Mesothelial cell of epicardium (in vitro differentiated cells): ENCODE data around the gene TXLNB. TPM values are rescaled to one million over a fixed set of nuclear protein-coding genes. Genes with fewer than 3 reads are reported as not detected.

ENCODE experiments used
- DNase-seq, 2 experiments: peaks; one replicate each; pipeline ENCODE4 v3.0.0; 2021; ENCODE audit warnings: low spot score in 2 of 2; ENCODE audit not compliant: unreplicated experiment in 2 of 2
- H3K27ac Mint-ChIP-seq: 2 replicates; pipeline ENCODE4 v1.8.0; 2021; ENCODE audit warnings: mixed read lengths
- H3K27me3 Mint-ChIP-seq: 2 replicates; pipeline ENCODE4 v1.8.0; 2021; ENCODE audit warnings: low read depth, mixed read lengths
- H3K36me3 Mint-ChIP-seq: 2 replicates; pipeline ENCODE4 v1.8.0; 2021; ENCODE audit warnings: mixed read lengths
- H3K4me1 Mint-ChIP-seq: 2 replicates; pipeline ENCODE4 v1.8.0; 2021; ENCODE audit warnings: mixed read lengths
- H3K4me3 Mint-ChIP-seq: 2 replicates; pipeline ENCODE4 v1.8.0; 2021; ENCODE audit warnings: mild to moderate bottlenecking, moderate library complexity, mixed read lengths
- H3K9me3 Mint-ChIP-seq: 2 replicates; pipeline ENCODE4 v1.8.0; 2021; ENCODE audit warnings: mixed read lengths
- total RNA-seq: library from RNA; stranded (reverse); gene quantifications from 3 replicates; pipeline ENCODE4 v1.2.1, GENCODE V29; 2021
- TF ChIP-seq, protein P1 (sequence below): fragments of 200-600 bp; sonication (generic); IDR thresholded peaks from one replicate; pipeline ENCODE4 v1.5.0; 2021; ENCODE audit warnings: antibody characterized with exemption; ENCODE audit not compliant: unreplicated experiment

The TXLNB gene
- 0.44 to 1.6 TPM (median 0.67 TPM) in 3 replicates for total RNA-seq

DNA sequence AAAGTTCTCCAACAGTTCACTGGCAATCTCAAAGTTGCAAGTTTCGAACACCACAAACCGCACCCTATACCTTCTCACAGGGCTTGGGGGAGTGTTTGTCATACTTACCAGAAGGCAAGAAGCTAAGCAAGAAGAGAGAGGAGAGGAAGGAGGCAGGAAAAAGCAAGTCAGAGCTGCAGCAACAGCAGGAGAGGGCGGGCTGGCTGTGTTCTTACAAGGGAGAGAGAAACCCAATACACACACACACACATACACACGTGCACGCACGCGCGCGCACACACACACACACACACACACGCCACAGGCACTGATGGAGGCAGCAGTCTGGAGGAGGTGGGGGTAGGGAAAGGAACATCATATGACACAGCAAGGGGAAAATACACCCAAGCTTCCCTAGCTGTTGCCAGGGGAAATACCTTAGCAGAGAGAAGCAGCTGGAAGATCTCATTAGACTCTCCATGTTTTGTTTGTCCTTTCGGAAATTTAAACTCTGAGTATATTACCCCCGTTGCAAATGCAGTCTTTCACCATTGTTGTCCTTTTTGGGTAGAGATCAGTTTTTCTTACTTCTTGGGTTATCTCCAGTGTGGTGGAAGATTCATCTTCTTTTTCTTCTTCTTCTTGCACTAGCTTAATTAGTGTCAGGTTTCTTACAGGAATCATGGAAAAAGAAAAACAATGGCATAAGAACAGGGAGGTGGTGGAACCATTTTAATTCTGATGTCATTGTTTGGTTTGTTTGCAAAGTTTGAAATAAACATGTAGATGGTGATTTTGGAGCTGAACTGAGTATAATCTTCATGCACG is at the start of gene TXLNB:
Gene TXLNB, minus strand, starts transcription at position 186 of the 807 bp plus-strand sequence. CDS start 3,099 bp downstream, outside the sequence.
- H3K27me3 Mint-ChIP-seq, result no peaks in the 10 kb centered on the region
- DNase-seq, result peak in 1 of 2 experiments; percentile 40
- H3K4me1 Mint-ChIP-seq, result peaks cover 7% of the 10 kb centered on the region
- H3K27ac Mint-ChIP-seq, result peak within 1 kb of the TSS; percentile 55
- no peaks in the 10 kb centered on the region for H3K36me3 Mint-ChIP-seq
- TF ChIP-seq, protein P1, sequence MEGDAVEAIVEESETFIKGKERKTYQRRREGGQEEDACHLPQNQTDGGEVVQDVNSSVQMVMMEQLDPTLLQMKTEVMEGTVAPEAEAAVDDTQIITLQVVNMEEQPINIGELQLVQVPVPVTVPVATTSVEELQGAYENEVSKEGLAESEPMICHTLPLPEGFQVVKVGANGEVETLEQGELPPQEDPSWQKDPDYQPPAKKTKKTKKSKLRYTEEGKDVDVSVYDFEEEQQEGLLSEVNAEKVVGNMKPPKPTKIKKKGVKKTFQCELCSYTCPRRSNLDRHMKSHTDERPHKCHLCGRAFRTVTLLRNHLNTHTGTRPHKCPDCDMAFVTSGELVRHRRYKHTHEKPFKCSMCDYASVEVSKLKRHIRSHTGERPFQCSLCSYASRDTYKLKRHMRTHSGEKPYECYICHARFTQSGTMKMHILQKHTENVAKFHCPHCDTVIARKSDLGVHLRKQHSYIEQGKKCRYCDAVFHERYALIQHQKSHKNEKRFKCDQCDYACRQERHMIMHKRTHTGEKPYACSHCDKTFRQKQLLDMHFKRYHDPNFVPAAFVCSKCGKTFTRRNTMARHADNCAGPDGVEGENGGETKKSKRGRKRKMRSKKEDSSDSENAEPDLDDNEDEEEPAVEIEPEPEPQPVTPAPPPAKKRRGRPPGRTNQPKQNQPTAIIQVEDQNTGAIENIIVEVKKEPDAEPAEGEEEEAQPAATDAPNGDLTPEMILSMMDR, result no peak
- peaks cover 10% of the 10 kb centered on the region for H3K9me3 Mint-ChIP-seq
- no peak within 1 kb of the TSS for H3K4me3 Mint-ChIP-seq

DNA sequence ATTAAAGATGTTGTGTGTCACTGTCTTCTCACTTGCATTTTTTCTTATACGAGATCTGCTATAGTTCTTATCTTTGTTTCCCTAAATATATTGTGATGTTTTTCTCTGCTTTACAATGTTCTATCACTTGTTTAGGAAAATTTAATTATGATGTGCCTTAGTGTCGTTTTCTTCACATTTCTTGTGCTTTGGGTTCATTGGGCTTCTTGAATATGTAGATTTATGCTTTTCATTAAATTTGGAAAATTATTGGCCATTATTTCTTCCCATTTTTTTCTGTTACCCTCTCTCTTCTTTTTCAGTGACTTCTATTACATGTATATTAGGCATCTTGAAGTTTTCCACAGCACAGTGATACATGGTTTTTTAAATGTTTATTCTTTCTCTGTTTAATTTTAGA is 49.3 kb upstream of the TXLNB start:
- H3K27ac Mint-ChIP-seq, result no peak overlapping the region
- H3K27me3 Mint-ChIP-seq, result no peaks in the 10 kb centered on the region
- peaks cover 16% of the 10 kb centered on the region for H3K9me3 Mint-ChIP-seq
- no peak overlapping the region for H3K4me3 Mint-ChIP-seq
- TF ChIP-seq, protein P1, result no peak
- peaks cover 18% of the 10 kb centered on the region for H3K4me1 Mint-ChIP-seq
- no peak for DNase-seq
- H3K36me3 Mint-ChIP-seq, result peaks cover 7% of the 10 kb centered on the region

DNA sequence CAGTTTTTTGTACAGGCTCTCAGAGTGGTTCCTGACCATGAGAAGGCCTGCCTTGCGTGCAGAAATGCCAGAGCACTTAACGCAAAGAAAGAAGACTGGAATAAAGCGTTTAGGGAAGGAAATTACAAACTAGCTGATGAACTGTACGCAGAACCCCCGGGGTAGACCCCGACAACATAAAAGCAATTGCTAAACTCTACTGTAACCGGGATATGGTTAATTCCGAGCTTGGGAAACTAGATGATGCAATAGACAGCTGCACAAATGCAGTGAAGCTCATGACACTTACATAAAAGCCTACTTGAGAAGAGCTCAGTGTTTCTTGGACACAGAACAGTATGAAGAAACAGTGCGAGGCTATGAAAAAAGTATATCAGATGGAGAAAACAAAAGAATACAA is 47.0 kb upstream of the TXLNB start:
- no peaks in the 10 kb centered on the region for H3K27me3 Mint-ChIP-seq

DNA sequence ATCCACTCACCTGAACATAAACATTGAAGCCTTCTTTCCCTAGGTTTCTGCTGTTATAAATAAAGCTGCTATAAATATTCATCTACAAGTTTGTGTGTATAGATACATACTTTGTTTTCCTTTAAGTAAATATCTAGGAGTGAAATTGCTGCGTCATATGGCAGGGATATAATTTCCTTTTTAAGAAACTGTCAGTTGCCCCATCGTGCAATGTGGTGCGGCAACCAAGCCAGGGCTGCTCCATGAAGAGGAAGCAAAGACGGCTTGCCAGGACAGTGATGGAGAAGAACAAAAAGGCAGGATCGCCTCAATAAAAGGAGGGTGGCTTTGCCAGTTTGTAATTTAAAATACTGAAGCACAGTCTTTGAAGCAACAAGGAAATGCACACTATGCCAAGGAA is 46.0 kb upstream of the TXLNB start:
- Mint-ChIP-seq H3K36me3 (peaks cover 7% of the 10 kb centered on the region), H3K4me1 (peaks cover 20% of the 10 kb centered on the region), H3K27me3 (no peaks in the 10 kb centered on the region), H3K9me3 (peaks cover 17% of the 10 kb centered on the region), H3K27ac (no peak overlapping the region), H3K4me3 (no peak overlapping the region)
- no peak for DNase-seq
- TF ChIP-seq, protein P1, result no peak

More for the DNA sequence above, 47.0 kb upstream of the TXLNB start:
- Mint-ChIP-seq H3K4me3 (no peak overlapping the region), H3K27ac (no peak overlapping the region), H3K36me3 (peaks cover 7% of the 10 kb centered on the region), H3K9me3 (peaks cover 15% of the 10 kb centered on the region), H3K4me1 (peaks cover 20% of the 10 kb centered on the region)
- TF ChIP-seq, protein P1, result no peak
- DNase-seq, result no peak

DNA sequence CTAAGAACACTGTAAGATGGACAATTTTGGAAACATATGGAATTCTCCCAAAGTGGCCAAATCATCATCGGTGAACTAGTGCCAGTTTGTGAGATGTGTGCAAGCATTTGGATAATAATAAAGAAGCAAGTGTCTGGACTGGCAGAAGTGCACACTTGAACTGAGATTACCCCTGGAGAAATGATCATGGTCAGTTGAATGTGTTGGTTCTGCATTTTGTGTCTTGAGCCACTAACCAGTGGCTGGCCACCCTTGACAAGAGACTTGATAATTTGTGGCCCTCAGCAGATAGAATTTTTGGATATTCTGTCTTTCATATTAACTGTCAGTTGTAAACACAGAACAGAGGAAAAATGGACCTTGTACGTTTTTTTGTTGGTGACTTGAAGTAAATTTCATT is 45.2 kb upstream of the TXLNB start:
- Mint-ChIP-seq H3K27ac (no peak overlapping the region), H3K9me3 (peaks cover 12% of the 10 kb centered on the region), H3K27me3 (no peaks in the 10 kb centered on the region), H3K4me3 (no peak overlapping the region), H3K4me1 (peaks cover 20% of the 10 kb centered on the region), H3K36me3 (peaks cover 4% of the 10 kb centered on the region)
- TF ChIP-seq, protein P1, result no peak
- DNase-seq, result no peak
